Measurements from ENCODE around the gene FKBP11. TPM values are rescaled to one million over a fixed set of nuclear protein-coding genes. Genes with fewer than 3 reads are reported as not detected.

Gene FKBP11
- total and polyA plus RNA-seq, 2 experiments from 2014 or later: 29.5 to 94.9 TPM

- TF ChIP-seq, protein P1, sequence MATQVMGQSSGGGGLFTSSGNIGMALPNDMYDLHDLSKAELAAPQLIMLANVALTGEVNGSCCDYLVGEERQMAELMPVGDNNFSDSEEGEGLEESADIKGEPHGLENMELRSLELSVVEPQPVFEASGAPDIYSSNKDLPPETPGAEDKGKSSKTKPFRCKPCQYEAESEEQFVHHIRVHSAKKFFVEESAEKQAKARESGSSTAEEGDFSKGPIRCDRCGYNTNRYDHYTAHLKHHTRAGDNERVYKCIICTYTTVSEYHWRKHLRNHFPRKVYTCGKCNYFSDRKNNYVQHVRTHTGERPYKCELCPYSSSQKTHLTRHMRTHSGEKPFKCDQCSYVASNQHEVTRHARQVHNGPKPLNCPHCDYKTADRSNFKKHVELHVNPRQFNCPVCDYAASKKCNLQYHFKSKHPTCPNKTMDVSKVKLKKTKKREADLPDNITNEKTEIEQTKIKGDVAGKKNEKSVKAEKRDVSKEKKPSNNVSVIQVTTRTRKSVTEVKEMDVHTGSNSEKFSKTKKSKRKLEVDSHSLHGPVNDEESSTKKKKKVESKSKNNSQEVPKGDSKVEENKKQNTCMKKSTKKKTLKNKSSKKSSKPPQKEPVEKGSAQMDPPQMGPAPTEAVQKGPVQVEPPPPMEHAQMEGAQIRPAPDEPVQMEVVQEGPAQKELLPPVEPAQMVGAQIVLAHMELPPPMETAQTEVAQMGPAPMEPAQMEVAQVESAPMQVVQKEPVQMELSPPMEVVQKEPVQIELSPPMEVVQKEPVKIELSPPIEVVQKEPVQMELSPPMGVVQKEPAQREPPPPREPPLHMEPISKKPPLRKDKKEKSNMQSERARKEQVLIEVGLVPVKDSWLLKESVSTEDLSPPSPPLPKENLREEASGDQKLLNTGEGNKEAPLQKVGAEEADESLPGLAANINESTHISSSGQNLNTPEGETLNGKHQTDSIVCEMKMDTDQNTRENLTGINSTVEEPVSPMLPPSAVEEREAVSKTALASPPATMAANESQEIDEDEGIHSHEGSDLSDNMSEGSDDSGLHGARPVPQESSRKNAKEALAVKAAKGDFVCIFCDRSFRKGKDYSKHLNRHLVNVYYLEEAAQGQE (IDR thresholded peaks at IDR 0.05; ENCODE audit: unreplicated experiment): no peak
- TF ChIP-seq, protein P2, sequence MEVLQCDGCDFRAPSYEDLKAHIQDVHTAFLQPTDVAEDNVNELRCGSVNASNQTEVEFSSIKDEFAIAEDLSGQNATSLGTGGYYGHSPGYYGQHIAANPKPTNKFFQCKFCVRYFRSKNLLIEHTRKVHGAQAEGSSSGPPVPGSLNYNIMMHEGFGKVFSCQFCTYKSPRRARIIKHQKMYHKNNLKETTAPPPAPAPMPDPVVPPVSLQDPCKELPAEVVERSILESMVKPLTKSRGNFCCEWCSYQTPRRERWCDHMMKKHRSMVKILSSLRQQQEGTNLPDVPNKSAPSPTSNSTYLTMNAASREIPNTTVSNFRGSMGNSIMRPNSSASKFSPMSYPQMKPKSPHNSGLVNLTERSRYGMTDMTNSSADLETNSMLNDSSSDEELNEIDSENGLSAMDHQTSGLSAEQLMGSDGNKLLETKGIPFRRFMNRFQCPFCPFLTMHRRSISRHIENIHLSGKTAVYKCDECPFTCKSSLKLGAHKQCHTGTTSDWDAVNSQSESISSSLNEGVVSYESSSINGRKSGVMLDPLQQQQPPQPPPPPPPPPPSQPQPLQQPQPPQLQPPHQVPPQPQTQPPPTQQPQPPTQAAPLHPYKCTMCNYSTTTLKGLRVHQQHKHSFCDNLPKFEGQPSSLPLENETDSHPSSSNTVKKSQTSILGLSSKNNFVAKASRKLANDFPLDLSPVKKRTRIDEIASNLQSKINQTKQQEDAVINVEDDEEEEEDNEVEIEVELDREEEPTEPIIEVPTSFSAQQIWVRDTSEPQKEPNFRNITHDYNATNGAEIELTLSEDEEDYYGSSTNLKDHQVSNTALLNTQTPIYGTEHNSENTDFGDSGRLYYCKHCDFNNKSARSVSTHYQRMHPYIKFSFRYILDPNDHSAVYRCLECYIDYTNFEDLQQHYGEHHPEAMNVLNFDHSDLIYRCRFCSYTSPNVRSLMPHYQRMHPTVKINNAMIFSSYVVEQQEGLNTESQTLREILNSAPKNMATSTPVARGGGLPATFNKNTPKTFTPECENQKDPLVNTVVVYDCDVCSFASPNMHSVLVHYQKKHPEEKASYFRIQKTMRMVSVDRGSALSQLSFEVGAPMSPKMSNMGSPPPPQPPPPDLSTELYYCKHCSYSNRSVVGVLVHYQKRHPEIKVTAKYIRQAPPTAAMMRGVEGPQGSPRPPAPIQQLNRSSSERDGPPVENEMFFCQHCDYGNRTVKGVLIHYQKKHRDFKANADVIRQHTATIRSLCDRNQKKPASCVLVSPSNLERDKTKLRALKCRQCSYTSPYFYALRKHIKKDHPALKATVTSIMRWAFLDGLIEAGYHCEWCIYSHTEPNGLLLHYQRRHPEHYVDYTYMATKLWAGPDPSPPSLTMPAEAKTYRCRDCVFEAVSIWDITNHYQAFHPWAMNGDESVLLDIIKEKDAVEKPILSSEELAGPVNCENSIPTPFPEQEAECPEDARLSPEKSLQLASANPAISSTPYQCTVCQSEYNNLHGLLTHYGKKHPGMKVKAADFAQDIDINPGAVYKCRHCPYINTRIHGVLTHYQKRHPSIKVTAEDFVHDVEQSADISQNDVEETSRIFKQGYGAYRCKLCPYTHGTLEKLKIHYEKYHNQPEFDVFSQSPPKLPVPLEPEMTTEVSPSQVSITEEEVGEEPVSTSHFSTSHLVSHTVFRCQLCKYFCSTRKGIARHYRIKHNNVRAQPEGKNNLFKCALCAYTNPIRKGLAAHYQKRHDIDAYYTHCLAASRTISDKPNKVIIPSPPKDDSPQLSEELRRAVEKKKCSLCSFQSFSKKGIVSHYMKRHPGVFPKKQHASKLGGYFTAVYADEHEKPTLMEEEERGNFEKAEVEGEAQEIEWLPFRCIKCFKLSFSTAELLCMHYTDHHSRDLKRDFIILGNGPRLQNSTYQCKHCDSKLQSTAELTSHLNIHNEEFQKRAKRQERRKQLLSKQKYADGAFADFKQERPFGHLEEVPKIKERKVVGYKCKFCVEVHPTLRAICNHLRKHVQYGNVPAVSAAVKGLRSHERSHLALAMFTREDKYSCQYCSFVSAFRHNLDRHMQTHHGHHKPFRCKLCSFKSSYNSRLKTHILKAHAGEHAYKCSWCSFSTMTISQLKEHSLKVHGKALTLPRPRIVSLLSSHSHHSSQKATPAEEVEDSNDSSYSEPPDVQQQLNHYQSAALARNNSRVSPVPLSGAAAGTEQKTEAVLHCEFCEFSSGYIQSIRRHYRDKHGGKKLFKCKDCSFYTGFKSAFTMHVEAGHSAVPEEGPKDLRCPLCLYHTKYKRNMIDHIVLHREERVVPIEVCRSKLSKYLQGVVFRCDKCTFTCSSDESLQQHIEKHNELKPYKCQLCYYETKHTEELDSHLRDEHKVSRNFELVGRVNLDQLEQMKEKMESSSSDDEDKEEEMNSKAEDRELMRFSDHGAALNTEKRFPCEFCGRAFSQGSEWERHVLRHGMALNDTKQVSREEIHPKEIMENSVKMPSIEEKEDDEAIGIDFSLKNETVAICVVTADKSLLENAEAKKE (CRISPR knock-in tag; IDR thresholded peaks at IDR 0.05): no peak
Observed at GRCh38 chr12:48933664-48934311, 8.5 kb upstream of the FKBP11 start (continued).

GRCh38 chr12:48932878-48933277 lies 7.6 kb upstream of the FKBP11 start:
- Mint-ChIP-seq H3K27ac (no peak overlapping the region), H3K4me3 (no peak overlapping the region; the same call in 2 of the 3 replicates), H3K36me3 (ENCODE audit: low read depth) (peaks cover 72% of the 10 kb centered on the region), H3K9me3 (no peaks in the 10 kb centered on the region), H3K4me1 (peaks cover 12% of the 10 kb centered on the region), H3K27me3 (ENCODE audit: insufficient read depth, low read depth, poor library complexity) (peaks cover 7% of the 10 kb centered on the region)
- no peak overlapping the region for H2AFZ ChIP-seq
- H3K4me2 ChIP-seq: no peak overlapping the region
- peaks cover 18% of the 10 kb centered on the region for H4K20me1 ChIP-seq (replicated peaks; ENCODE audit: insufficient read depth)
- H3F3A ChIP-seq (replicated peaks; ENCODE audit: low read depth): 0 out of 2 replicates have a peak, but pooled peaks cover 3% of the 10 kb centered on the region
- peaks cover 17% of the 10 kb centered on the region for H3K36me3 ChIP-seq (ENCODE audit: insufficient read depth)
- no peaks in the 10 kb centered on the region for H3K9me2 ChIP-seq (ENCODE audit: insufficient read depth)
- ATAC-seq (no peak), DNase-seq (ENCODE audit: low spot score) (no peak)
- H3K27ac ChIP-seq (ENCODE audit: low read depth): no peak overlapping the region
- no peaks in the 10 kb centered on the region for H3K4me1 ChIP-seq (ENCODE audit: insufficient read depth)
- no peak overlapping the region for H3K4me3 ChIP-seq
- H3K27me3 ChIP-seq (ENCODE audit: insufficient read depth): no peaks in the 10 kb centered on the region
- peaks cover 4% of the 10 kb centered on the region for H3K79me2 ChIP-seq (replicated peaks; ENCODE audit: insufficient read depth)
- no peak for TF ChIP-seq POLR2AphosphoS5 (IDR thresholded peaks at IDR 0.05; ENCODE audit: low read depth)
- TF ChIP-seq, protein P3, sequence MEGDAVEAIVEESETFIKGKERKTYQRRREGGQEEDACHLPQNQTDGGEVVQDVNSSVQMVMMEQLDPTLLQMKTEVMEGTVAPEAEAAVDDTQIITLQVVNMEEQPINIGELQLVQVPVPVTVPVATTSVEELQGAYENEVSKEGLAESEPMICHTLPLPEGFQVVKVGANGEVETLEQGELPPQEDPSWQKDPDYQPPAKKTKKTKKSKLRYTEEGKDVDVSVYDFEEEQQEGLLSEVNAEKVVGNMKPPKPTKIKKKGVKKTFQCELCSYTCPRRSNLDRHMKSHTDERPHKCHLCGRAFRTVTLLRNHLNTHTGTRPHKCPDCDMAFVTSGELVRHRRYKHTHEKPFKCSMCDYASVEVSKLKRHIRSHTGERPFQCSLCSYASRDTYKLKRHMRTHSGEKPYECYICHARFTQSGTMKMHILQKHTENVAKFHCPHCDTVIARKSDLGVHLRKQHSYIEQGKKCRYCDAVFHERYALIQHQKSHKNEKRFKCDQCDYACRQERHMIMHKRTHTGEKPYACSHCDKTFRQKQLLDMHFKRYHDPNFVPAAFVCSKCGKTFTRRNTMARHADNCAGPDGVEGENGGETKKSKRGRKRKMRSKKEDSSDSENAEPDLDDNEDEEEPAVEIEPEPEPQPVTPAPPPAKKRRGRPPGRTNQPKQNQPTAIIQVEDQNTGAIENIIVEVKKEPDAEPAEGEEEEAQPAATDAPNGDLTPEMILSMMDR (conservative IDR thresholded peaks at IDR 0.05; ENCODE audit: low read depth in 2 of 2): no peak
- no peak for TF ChIP-seq ZNF114 (CRISPR knock-in tag; IDR thresholded peaks at IDR 0.05)
- TF ChIP-seq EZH2 (IDR thresholded peaks at IDR 0.05; ENCODE audit: low read depth, unreplicated experiment): no peak
- TF ChIP-seq NANOG (IDR thresholded peaks at IDR 0.05; ENCODE audit: borderline replicate concordance): no peak
- TF ChIP-seq JUNB (IDR thresholded peaks at IDR 0.05; ENCODE audit: unreplicated experiment): no peak
- TF ChIP-seq STAT1 (IDR thresholded peaks at IDR 0.05; ENCODE audit: unreplicated experiment): no peak
- TF ChIP-seq, protein P4, sequence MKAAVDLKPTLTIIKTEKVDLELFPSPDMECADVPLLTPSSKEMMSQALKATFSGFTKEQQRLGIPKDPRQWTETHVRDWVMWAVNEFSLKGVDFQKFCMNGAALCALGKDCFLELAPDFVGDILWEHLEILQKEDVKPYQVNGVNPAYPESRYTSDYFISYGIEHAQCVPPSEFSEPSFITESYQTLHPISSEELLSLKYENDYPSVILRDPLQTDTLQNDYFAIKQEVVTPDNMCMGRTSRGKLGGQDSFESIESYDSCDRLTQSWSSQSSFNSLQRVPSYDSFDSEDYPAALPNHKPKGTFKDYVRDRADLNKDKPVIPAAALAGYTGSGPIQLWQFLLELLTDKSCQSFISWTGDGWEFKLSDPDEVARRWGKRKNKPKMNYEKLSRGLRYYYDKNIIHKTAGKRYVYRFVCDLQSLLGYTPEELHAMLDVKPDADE (IDR thresholded peaks at IDR 0.05): no peak
- no peak for TF ChIP-seq EZH2phosphoT487 (IDR thresholded peaks at IDR 0.05; ENCODE audit: unreplicated experiment)
- TF ChIP-seq CREB1 (CRISPR knock-in tag; IDR thresholded peaks at IDR 0.05; ENCODE audit: low read depth): no peak

All from GM23338 (cell line).